ENCODE results near the gene RAB20. TPM values are rescaled to one million over a fixed set of nuclear protein-coding genes. Genes with fewer than 3 reads are reported as not detected.

The RAB20 gene
- total and polyA plus RNA-seq, 2 of the 8 experiments (the other 6 are each of a cell fraction or from before 2014, with no cell fraction given), result 14.8 to 27.9 TPM

- TF ChIP-seq CHD7 (IDR thresholded peaks at IDR 0.05; ENCODE audit: insufficient replicate concordance, low read length), result no peak
- no peak for TF ChIP-seq MAFK (IDR thresholded peaks at IDR 0.05; ENCODE audit: low read depth, low read length)
- TF ChIP-seq CREB1 (IDR thresholded peaks at IDR 0.05), result no peak
- TF ChIP-seq, protein P1, sequence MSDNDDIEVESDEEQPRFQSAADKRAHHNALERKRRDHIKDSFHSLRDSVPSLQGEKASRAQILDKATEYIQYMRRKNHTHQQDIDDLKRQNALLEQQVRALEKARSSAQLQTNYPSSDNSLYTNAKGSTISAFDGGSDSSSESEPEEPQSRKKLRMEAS (IDR thresholded peaks at IDR 0.05), result no peak
- no peak for TF ChIP-seq E2F6 (IDR thresholded peaks at IDR 0.05)
- no peak for TF ChIP-seq SIRT6 (IDR thresholded peaks at IDR 0.05; ENCODE audit: low read length)
- no peak for TF ChIP-seq HDAC2 (IDR thresholded peaks at IDR 0.05; ENCODE audit: borderline replicate concordance in 1 of 2, low read depth in 2 of 2, low read length in 2 of 2)
- no peak for TF ChIP-seq POLR2AphosphoS5 (IDR thresholded peaks at IDR 0.05; ENCODE audit: low read depth, low read length)
- no peak for TF ChIP-seq RNF2 (IDR thresholded peaks at IDR 0.05; ENCODE audit: borderline replicate concordance, low read depth, low read length, missing control alignments, poor library complexity, severe bottlenecking)
These were observed 36.8 kb downstream of the RAB20 start (continued) for GRCh38 chr13:110524541-110525257.
